ENCODE data around the gene EIF5AL1.

The EIF5AL1 gene

DNA sequence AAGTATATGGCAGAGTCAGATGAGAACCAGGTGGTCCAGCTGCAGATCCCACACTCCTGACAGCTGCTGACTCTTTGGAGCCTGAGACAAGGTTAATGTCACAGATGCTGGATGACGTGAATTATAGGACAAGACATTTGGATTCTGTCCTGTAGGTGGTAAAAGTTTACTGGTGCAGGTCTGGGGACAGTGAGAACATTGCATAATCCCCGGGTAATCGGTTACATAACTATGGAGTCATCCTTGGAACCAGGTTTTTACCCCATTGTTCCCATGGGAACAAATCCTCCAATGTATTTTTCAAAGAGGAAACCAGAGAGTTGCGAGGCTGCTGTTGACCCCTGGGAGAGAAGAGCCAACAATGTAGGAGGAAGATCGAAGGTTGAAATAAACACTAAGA lies 39.4 kb upstream of the EIF5AL1 start:
- H3K79me2 ChIP-seq (ENCODE audit: low read length): no peaks in the 10 kb centered on the region
- no peaks in the 10 kb centered on the region for H3K9me3 ChIP-seq (ENCODE audit: insufficient read depth, low read length)
- H4K20me1 ChIP-seq (ENCODE audit: insufficient read depth, low read length): no peaks in the 10 kb centered on the region
- H3K4me1 ChIP-seq (ENCODE audit: low read length): no peaks in the 10 kb centered on the region
- H3K9ac ChIP-seq (ENCODE audit: low read length): no peak overlapping the region
- H3K36me3 ChIP-seq (replicated peaks; ENCODE audit: low read depth, low read length): no peaks in the 10 kb centered on the region
- TF ChIP-seq, protein P1, sequence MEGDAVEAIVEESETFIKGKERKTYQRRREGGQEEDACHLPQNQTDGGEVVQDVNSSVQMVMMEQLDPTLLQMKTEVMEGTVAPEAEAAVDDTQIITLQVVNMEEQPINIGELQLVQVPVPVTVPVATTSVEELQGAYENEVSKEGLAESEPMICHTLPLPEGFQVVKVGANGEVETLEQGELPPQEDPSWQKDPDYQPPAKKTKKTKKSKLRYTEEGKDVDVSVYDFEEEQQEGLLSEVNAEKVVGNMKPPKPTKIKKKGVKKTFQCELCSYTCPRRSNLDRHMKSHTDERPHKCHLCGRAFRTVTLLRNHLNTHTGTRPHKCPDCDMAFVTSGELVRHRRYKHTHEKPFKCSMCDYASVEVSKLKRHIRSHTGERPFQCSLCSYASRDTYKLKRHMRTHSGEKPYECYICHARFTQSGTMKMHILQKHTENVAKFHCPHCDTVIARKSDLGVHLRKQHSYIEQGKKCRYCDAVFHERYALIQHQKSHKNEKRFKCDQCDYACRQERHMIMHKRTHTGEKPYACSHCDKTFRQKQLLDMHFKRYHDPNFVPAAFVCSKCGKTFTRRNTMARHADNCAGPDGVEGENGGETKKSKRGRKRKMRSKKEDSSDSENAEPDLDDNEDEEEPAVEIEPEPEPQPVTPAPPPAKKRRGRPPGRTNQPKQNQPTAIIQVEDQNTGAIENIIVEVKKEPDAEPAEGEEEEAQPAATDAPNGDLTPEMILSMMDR (IDR thresholded peaks at IDR 0.05; ENCODE audit: low read depth, low read length): no peak
- TF ChIP-seq EZH2phosphoT487 (IDR thresholded peaks at IDR 0.05; ENCODE audit: low read depth): no peak
- no peak overlapping the region for H2AFZ ChIP-seq (ENCODE audit: low read depth, low read length)
- H3K27ac ChIP-seq (ENCODE audit: low read length): no peak overlapping the region
- H3K27me3 ChIP-seq (ENCODE audit: low read depth, low read length): peaks cover 7% of the 10 kb centered on the region; the same call in 1 of the 2 replicates
- no peak overlapping the region for H3K4me3 ChIP-seq (ENCODE audit: low read length)
- H3K4me2 ChIP-seq (ENCODE audit: low read length): no peak overlapping the region

DNA sequence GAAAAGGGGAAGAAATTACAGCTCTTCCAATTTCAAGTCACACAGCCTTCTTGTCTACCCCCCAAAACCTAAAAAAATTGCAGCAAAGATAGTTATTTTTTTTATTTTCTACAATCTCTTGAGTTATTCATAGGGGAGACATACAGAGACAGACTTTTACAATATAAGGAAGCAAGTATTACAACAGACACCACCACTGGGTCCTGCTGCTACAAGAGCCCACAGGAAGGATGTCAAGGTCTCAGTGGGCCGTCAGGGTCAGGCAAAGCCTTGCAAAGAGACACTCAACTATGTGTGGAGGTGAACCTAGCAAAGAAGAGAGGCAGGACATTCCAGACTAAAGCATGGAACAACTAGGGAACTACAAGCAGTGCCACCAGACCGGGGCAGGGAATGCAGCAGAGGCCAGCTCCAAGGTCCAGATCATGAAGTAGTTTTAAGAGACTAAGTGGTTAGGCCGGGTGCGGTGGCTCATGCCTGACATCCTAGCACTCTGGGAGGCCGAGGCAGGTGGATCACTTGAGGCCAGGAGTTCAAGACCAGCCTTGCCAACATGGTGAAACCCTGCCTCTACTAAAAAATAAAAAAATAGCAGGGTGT lies 38.7 kb upstream of the EIF5AL1 start:
- TF ChIP-seq EZH2phosphoT487 (IDR thresholded peaks at IDR 0.05; ENCODE audit: low read depth): no peak
- TF ChIP-seq, protein P1 (IDR thresholded peaks at IDR 0.05; ENCODE audit: low read depth, low read length): no peak
- H3K27ac ChIP-seq (ENCODE audit: low read length): no peak overlapping the region
- no peaks in the 10 kb centered on the region for H3K36me3 ChIP-seq (replicated peaks; ENCODE audit: low read depth, low read length)
- H3K4me1 ChIP-seq (ENCODE audit: low read length): no peaks in the 10 kb centered on the region
- no peak overlapping the region for H3K4me3 ChIP-seq (ENCODE audit: low read length)
- H2AFZ ChIP-seq (ENCODE audit: low read depth, low read length): no peak overlapping the region
- no peak overlapping the region for H3K9ac ChIP-seq (ENCODE audit: low read length)
- no peaks in the 10 kb centered on the region for H4K20me1 ChIP-seq (ENCODE audit: insufficient read depth, low read length)
- no peak overlapping the region for H3K4me2 ChIP-seq (ENCODE audit: low read length)
- no peaks in the 10 kb centered on the region for H3K79me2 ChIP-seq (ENCODE audit: low read length)
- no peaks in the 10 kb centered on the region for H3K9me3 ChIP-seq (ENCODE audit: insufficient read depth, low read length)
- H3K27me3 ChIP-seq (ENCODE audit: low read depth, low read length): peaks cover 7% of the 10 kb centered on the region; the same call in 1 of the 2 replicates

DNA sequence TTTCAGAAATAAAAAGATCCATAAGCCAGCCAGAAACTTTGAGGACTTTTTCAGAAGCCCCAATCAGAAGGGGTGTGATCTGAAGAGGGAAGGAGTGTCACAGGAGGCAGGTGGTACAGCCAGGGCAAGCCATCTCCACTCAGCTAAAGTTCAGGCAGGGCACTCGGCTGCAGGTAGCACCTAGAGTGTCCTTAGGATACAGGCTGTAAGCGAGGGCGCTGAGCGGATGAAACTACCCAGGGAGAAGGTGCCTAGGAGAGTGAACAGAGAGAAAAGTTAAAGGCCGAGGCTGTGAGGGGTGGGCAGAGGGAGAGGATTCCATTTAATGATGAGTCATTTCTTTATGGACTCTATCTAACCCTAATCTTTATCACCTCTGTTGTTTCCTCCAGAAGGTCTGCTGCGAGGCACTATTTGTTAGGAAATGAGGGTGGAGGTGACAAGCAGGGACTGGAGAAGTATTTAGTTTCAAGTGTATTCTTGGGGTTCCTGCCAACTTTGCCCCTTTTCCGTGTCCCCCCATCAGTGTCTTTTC lies 37.1 kb upstream of the EIF5AL1 start:
- Histone ChIP-seq H3K9me3 (ENCODE audit: insufficient read depth, low read length) (no peaks in the 10 kb centered on the region), H3K79me2 (ENCODE audit: low read length) (no peaks in the 10 kb centered on the region), H3K27me3 (ENCODE audit: low read depth, low read length) (peaks cover 7% of the 10 kb centered on the region; the same call in 1 of the 2 replicates), H3K27ac (ENCODE audit: low read length) (no peak overlapping the region), H3K4me2 (ENCODE audit: low read length) (no peak overlapping the region), H3K9ac (ENCODE audit: low read length) (no peak overlapping the region), H3K4me1 (ENCODE audit: low read length) (no peaks in the 10 kb centered on the region), H2AFZ (ENCODE audit: low read depth, low read length) (no peak overlapping the region), H3K36me3 (replicated peaks; ENCODE audit: low read depth, low read length) (no peaks in the 10 kb centered on the region), H4K20me1 (ENCODE audit: insufficient read depth, low read length) (no peaks in the 10 kb centered on the region), H3K4me3 (ENCODE audit: low read length) (no peak overlapping the region)
- no peak for TF ChIP-seq EZH2phosphoT487 (IDR thresholded peaks at IDR 0.05; ENCODE audit: low read depth)
- TF ChIP-seq, protein P1 (IDR thresholded peaks at IDR 0.05; ENCODE audit: low read depth, low read length): no peak

DNA sequence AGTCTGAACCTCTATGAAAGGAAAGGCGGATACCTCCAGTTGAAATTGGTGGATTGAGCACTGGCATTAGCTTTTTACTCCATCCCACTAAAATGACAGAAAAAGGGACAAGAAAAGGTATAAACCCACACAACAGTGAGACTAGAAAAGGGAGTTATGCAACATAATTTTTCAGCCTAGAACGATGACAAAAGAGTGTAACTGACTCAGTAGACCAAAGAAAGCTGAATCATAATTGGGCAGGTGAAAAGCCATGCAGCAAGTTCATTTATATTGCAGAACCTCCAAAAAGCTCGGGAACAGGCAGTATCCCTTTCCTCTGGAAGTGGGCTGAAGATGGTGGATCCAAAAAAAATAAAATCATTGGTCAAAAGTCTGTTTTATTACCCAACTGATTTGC lies 36.5 kb upstream of the EIF5AL1 start:
- Histone ChIP-seq H3K4me2 (ENCODE audit: low read length) (no peak overlapping the region), H4K20me1 (ENCODE audit: insufficient read depth, low read length) (no peaks in the 10 kb centered on the region), H3K4me3 (ENCODE audit: low read length) (no peak overlapping the region), H3K9ac (ENCODE audit: low read length) (no peak overlapping the region), H2AFZ (ENCODE audit: low read depth, low read length) (no peak overlapping the region), H3K27me3 (ENCODE audit: low read depth, low read length) (peaks cover 7% of the 10 kb centered on the region; the same call in 1 of the 2 replicates), H3K36me3 (replicated peaks; ENCODE audit: low read depth, low read length) (no peaks in the 10 kb centered on the region), H3K4me1 (ENCODE audit: low read length) (no peaks in the 10 kb centered on the region), H3K9me3 (ENCODE audit: insufficient read depth, low read length) (no peaks in the 10 kb centered on the region), H3K27ac (ENCODE audit: low read length) (no peak overlapping the region), H3K79me2 (ENCODE audit: low read length) (no peaks in the 10 kb centered on the region)
- TF ChIP-seq, protein P1 (IDR thresholded peaks at IDR 0.05; ENCODE audit: low read depth, low read length): no peak
- no peak for TF ChIP-seq EZH2phosphoT487 (IDR thresholded peaks at IDR 0.05; ENCODE audit: low read depth)

Data from OCI-LY3 (cell line).